H9 (cell line): ENCODE data around the gene ZNRF3. TPM values are rescaled to one million over a fixed set of nuclear protein-coding genes. Genes with fewer than 3 reads are reported as not detected.

Source experiments
- DNase-seq: peaks from one replicate; pipeline ENCODE4 v3.0.0-alpha.2; 2017
- H2AFZ ChIP-seq: one replicate; pipeline ENCODE4 v1.6.1; 2013; ENCODE audit warnings: mild to moderate bottlenecking, low read length, control low read depth, moderate library complexity
- H2AK5ac ChIP-seq: 2 replicates; pipeline ENCODE4 v1.6.1; 2013; ENCODE audit warnings: low read length, control low read depth, mixed read lengths; ENCODE audit not compliant: insufficient read length
- H2BK120ac ChIP-seq: one replicate; pipeline ENCODE4 v1.6.1; 2013; ENCODE audit warnings: low read depth, mild to moderate bottlenecking, low read length, control low read depth, inconsistent platforms; ENCODE audit not compliant: poor library complexity, severe bottlenecking
- H2BK12ac ChIP-seq: 2 replicates; pipeline ENCODE4 v1.6.1; 2013; ENCODE audit warnings: low read length, control low read depth, mixed read lengths, low read depth; ENCODE audit not compliant: insufficient read length
- H2BK15ac ChIP-seq: 2 replicates; pipeline ENCODE4 v1.6.1; 2013; ENCODE audit warnings: low read depth, low read length, control low read depth
- H2BK20ac ChIP-seq: one replicate; pipeline ENCODE4 v1.6.1; 2013; ENCODE audit warnings: low read depth, mild to moderate bottlenecking, low read length, control low read depth, inconsistent platforms; ENCODE audit not compliant: poor library complexity, severe bottlenecking
- H2BK5ac ChIP-seq: 2 replicates; pipeline ENCODE4 v1.6.1; 2013; ENCODE audit warnings: low read length, control low read depth, mixed read lengths; ENCODE audit not compliant: insufficient read length
- H3K14ac ChIP-seq: 2 replicates; pipeline ENCODE4 v1.6.1; 2013; ENCODE audit warnings: low read length, control low read depth; ENCODE audit not compliant: insufficient read depth
- H3K18ac ChIP-seq: 2 replicates; pipeline ENCODE4 v1.6.1; 2013; ENCODE audit warnings: low read depth, mild to moderate bottlenecking, mixed read lengths, low read length, control low read depth; ENCODE audit not compliant: insufficient read length
- H3K23ac ChIP-seq: 2 replicates; pipeline ENCODE4 v1.6.1; 2013; ENCODE audit warnings: low read length, control low read depth, mixed read lengths, low read depth; ENCODE audit not compliant: insufficient read length
- H3K23me2 ChIP-seq: 2 replicates; pipeline ENCODE4 v1.6.1; 2013; ENCODE audit warnings: low read depth, mild to moderate bottlenecking, mixed read lengths, low read length, control low read depth; ENCODE audit not compliant: insufficient read length, poor library complexity, severe bottlenecking
- H3K27ac ChIP-seq: 2 replicates; pipeline ENCODE4 v1.5.1; 2013; ENCODE audit warnings: low read length, control low read depth, mixed read lengths, low read depth; ENCODE audit not compliant: insufficient read length
- H3K27me3 ChIP-seq: 2 replicates; pipeline ENCODE4 v1.6.1; 2013; ENCODE audit warnings: low read length, control low read depth, inconsistent platforms; ENCODE audit not compliant: insufficient read depth
- H3K4ac ChIP-seq: 2 replicates; pipeline ENCODE4 v1.6.1; 2013; ENCODE audit warnings: low read depth, mild to moderate bottlenecking, control low read depth, inconsistent platforms, low read length, moderate library complexity
- H3K4me1 ChIP-seq: 2 replicates; pipeline ENCODE4 v1.6.1; 2013; ENCODE audit warnings: low read length, control low read depth, inconsistent platforms; ENCODE audit not compliant: insufficient read depth
- H3K4me2 ChIP-seq: 2 replicates; pipeline ENCODE4 v1.6.1; 2013; ENCODE audit warnings: low read length, control low read depth, mixed read lengths; ENCODE audit not compliant: insufficient read length, insufficient read depth
- H3K56ac ChIP-seq: 2 replicates; pipeline ENCODE4 v1.6.1; 2013; ENCODE audit warnings: low read depth, mild to moderate bottlenecking, mixed read lengths, low read length, control low read depth; ENCODE audit not compliant: insufficient read length
- H3K79me1 ChIP-seq: 2 replicates; pipeline ENCODE4 v1.6.1; 2013; ENCODE audit warnings: low read depth, mild to moderate bottlenecking, moderate library complexity, low read length, control low read depth, inconsistent platforms; ENCODE audit not compliant: insufficient read depth, poor library complexity, severe bottlenecking
- H3K79me2 ChIP-seq: 2 replicates; pipeline ENCODE4 v1.6.1; 2013; ENCODE audit warnings: low read length, control low read depth, inconsistent platforms; ENCODE audit not compliant: insufficient read depth
- H3K9ac ChIP-seq: 2 replicates; pipeline ENCODE4 v1.6.1; 2013; ENCODE audit warnings: low read length, control low read depth, mixed read lengths; ENCODE audit not compliant: insufficient read length; ENCODE audit errors: extremely low read depth
- H3K9me3 ChIP-seq: one replicate; pipeline ENCODE4 v1.6.1; 2013; ENCODE audit warnings: low read depth, low read length, inconsistent platforms; ENCODE audit not compliant: control insufficient read depth
- H3T11ph ChIP-seq: one replicate; pipeline ENCODE4 v1.6.1; 2013; ENCODE audit warnings: mild to moderate bottlenecking, low read length, control low read depth, inconsistent platforms
- H4K20me1 ChIP-seq: one replicate; pipeline ENCODE4 v1.6.1; 2013; ENCODE audit not compliant: control insufficient read depth, insufficient read length, insufficient read depth
- H4K5ac ChIP-seq: 2 replicates; pipeline ENCODE4 v1.6.1; 2013; ENCODE audit warnings: low read depth, mild to moderate bottlenecking, mixed read lengths, low read length, control low read depth; ENCODE audit not compliant: insufficient read length
- H4K8ac ChIP-seq: replicated peaks from 2 replicates; pipeline ENCODE4 v1.6.1; 2013; ENCODE audit warnings: low read length, control low read depth, mixed read lengths, low read depth; ENCODE audit not compliant: insufficient read length
- H4K91ac ChIP-seq: 2 replicates; pipeline ENCODE4 v1.6.1; 2013; ENCODE audit warnings: low read depth, mild to moderate bottlenecking, moderate library complexity, mixed read lengths, low read length, control low read depth; ENCODE audit not compliant: insufficient read length
- H3K27ac Mint-ChIP-seq, 3 experiments: 2 replicates in 2 of 3; 3 replicates in 1 of 3; pipeline ENCODE4 v1.8.0; 2020 to 2021; ENCODE audit warnings: mixed read lengths in 3 of 3, mild to moderate bottlenecking in 1 of 3, moderate library complexity in 1 of 3
- H3K27me3 Mint-ChIP-seq: 2 replicates; pipeline ENCODE4 v1.8.0; 2021; ENCODE audit warnings: low read depth, mild to moderate bottlenecking, moderate library complexity, mixed read lengths
- H3K36me3 Mint-ChIP-seq, 3 experiments: 2 replicates in 2 of 3; 3 replicates in 1 of 3; pipeline ENCODE4 v1.8.0; 2020 to 2021; ENCODE audit warnings: low read depth in 3 of 3, mixed read lengths in 3 of 3; ENCODE audit not compliant: insufficient read depth in 1 of 3
- H3K4me1 Mint-ChIP-seq, 2 experiments: 2 replicates each; pipeline ENCODE4 v1.8.0; 2020; ENCODE audit warnings: mixed read lengths in 2 of 2
- H3K4me3 Mint-ChIP-seq, 2 experiments: 2 replicates in 1 of 2; 3 replicates in 1 of 2; pipeline ENCODE4 v1.8.0; 2020 to 2021; ENCODE audit warnings: mild to moderate bottlenecking in 2 of 2, mixed read lengths in 2 of 2, moderate library complexity in 1 of 2
- H3K9me3 Mint-ChIP-seq, 2 experiments: 2 replicates in 1 of 2; 3 replicates in 1 of 2; pipeline ENCODE4 v1.8.0; 2020; ENCODE audit warnings: mild to moderate bottlenecking in 2 of 2, mixed read lengths in 2 of 2, moderate library complexity in 1 of 2
- WGBS: extraction: QIAGEN DNeasy Blood & Tissue Kit; methylation state at CpG from one replicate; pipeline ENCODE4 v1.1.7; 2013; ENCODE audit warnings: missing lambda C conversion rate, low lambda C conversion rate, mixed read lengths; ENCODE audit not compliant: insufficient read length; ENCODE audit errors: extremely low coverage; 5-methylcytosine and 5-hydroxymethylcytosine counted together
- total RNA-seq: library from RNA; stranded (reverse); gene quantifications from 2 replicates; pipeline ENCODE4 v1.2.1, GENCODE V29; 2021
- TF ChIP-seq, protein P1 (sequence below): fragments of 200-600 bp; sonication (generic); conservative IDR thresholded peaks from 3 replicates; pipeline ENCODE4 v1.8.0; 2021; ENCODE audit warnings: antibody characterized with exemption, mild to moderate bottlenecking

Gene ZNRF3
- total RNA-seq, 1 experiment from 2014 or later = 20.6 TPM

DNA sequence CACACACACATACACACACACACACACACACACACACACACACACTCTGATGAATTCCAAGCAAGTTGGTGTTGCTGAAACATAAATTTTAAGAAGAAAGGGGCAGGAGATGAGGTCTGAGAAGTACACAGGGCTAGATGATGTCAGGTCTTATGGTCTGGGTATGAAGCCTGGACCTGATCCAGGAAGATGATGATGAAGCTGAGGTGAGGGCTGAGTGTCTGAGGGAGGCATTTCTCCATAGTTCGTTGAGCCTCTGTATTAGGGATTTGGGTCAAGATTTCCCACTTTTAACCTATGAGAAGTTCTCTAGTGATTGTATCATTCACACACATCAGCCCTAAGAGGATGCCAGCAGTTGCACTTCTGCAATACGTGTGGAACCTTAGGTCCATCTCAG lies 222.1 kb downstream of the ZNRF3 start:
- no peak overlapping the region for H3T11ph ChIP-seq
- no peak overlapping the region for H2AFZ ChIP-seq
- H3K23me2 ChIP-seq = no peaks in the 10 kb centered on the region
- H3K79me2 ChIP-seq = no peaks in the 10 kb centered on the region
- H4K8ac ChIP-seq = no peak overlapping the region
- no peak overlapping the region for H2BK20ac ChIP-seq
- no peaks in the 10 kb centered on the region for H3K36me3 Mint-ChIP-seq
- no peak overlapping the region for H3K4me3 Mint-ChIP-seq
- H3K27ac Mint-ChIP-seq = peak overlapping the region in 1 of 3 experiments; percentile 9; a peak in 1 of 7 replicates
- no peak overlapping the region for H2BK12ac ChIP-seq
- no peak overlapping the region for H2BK5ac ChIP-seq
- no peaks in the 10 kb centered on the region for H3K4me1 ChIP-seq
- no peak overlapping the region for H3K23ac ChIP-seq
- no peaks in the 10 kb centered on the region for H3K27me3 ChIP-seq
- H3K56ac ChIP-seq = no peak overlapping the region
- H4K5ac ChIP-seq = no peak overlapping the region
- H3K4me1 Mint-ChIP-seq = peaks cover 16 to 32% of the 10 kb centered on the region in 2 experiments
- no peak overlapping the region for H2BK120ac ChIP-seq
- TF ChIP-seq, protein P1, sequence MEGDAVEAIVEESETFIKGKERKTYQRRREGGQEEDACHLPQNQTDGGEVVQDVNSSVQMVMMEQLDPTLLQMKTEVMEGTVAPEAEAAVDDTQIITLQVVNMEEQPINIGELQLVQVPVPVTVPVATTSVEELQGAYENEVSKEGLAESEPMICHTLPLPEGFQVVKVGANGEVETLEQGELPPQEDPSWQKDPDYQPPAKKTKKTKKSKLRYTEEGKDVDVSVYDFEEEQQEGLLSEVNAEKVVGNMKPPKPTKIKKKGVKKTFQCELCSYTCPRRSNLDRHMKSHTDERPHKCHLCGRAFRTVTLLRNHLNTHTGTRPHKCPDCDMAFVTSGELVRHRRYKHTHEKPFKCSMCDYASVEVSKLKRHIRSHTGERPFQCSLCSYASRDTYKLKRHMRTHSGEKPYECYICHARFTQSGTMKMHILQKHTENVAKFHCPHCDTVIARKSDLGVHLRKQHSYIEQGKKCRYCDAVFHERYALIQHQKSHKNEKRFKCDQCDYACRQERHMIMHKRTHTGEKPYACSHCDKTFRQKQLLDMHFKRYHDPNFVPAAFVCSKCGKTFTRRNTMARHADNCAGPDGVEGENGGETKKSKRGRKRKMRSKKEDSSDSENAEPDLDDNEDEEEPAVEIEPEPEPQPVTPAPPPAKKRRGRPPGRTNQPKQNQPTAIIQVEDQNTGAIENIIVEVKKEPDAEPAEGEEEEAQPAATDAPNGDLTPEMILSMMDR = no peak
- WGBS = no CpG with 5 or more reads among the region's 2 CpGs
- H3K79me1 ChIP-seq = no peaks in the 10 kb centered on the region
- H3K9ac ChIP-seq = no peak overlapping the region
- H3K4ac ChIP-seq = no peak overlapping the region
- H2BK15ac ChIP-seq = no peak overlapping the region
- H3K27me3 Mint-ChIP-seq = no peaks in the 10 kb centered on the region
- H3K9me3 ChIP-seq = no peaks in the 10 kb centered on the region
- no peaks in the 10 kb centered on the region for H4K20me1 ChIP-seq
- no peak overlapping the region for H2AK5ac ChIP-seq
- no peak overlapping the region for H4K91ac ChIP-seq
- H3K18ac ChIP-seq = no peak overlapping the region
- H3K9me3 Mint-ChIP-seq = no peaks in the 10 kb centered on the region
- no peak overlapping the region for H3K27ac ChIP-seq
- H3K14ac ChIP-seq = no peak overlapping the region
- no peak for DNase-seq
- H3K4me2 ChIP-seq = no peak overlapping the region
